CD1c-positive myeloid dendritic cell (primary cell): Measurements from ENCODE around the gene IQCF2.
"Not testable (repeated sequence)": the region's sequence is repeated elsewhere in the genome, so short reads cannot be mapped to it uniquely, and the experiment has no call there.

ENCODE experiments used
- DNase-seq: peaks from one replicate; pipeline ENCODE4 v3.0.0-alpha.2; 2016; ENCODE audit errors: extremely low spot score

The IQCF2 gene

GRCh38 chr3:51860703-51861665, at the start of gene IQCF2:
Gene IQCF2, plus strand, starts transcription at chr3:51861615. Its CDS starts 52 bp downstream, at chr3:51861667.
- no peak for DNase-seq

GRCh38 chr3:51813539-51813938, 47.9 kb upstream of the IQCF2 start:
- DNase-seq, result no peak

- DNase-seq, result no peak
These were observed 47.4 kb upstream of the IQCF2 start for GRCh38 chr3:51814034-51814433.

GRCh38 chr3:51815614-51816013, 45.8 kb upstream of the IQCF2 start:
- DNase-seq, result no peak

GRCh38 chr3:51816723-51817122, 44.7 kb upstream of the IQCF2 start:
- DNase-seq, result no peak

- DNase-seq, result no peak
These were observed 44.0 kb upstream of the IQCF2 start for GRCh38 chr3:51817375-51817774.

- DNase-seq, result no peak
These were observed 42.3 kb upstream of the IQCF2 start for GRCh38 chr3:51819151-51819550.

- no peak for DNase-seq
These were observed 41.6 kb upstream of the IQCF2 start for GRCh38 chr3:51819709-51820406.

- DNase-seq, result no peak
These were observed 33.1 kb upstream of the IQCF2 start for GRCh38 chr3:51828297-51828696.

- DNase-seq, result no peak
These were observed 31.1 kb upstream of the IQCF2 start for GRCh38 chr3:51830345-51830744.

GRCh38 chr3:51830836-51831385, 30.5 kb upstream of the IQCF2 start:
- DNase-seq, result no peak

GRCh38 chr3:51836606-51837005, 24.8 kb upstream of the IQCF2 start:
- no peak for DNase-seq

GRCh38 chr3:51845129-51845528, 16.3 kb upstream of the IQCF2 start:
- no peak for DNase-seq

- DNase-seq, result not testable (repeated sequence)
These were observed 6.0 kb upstream of the IQCF2 start for GRCh38 chr3:51855411-51855810.

- DNase-seq, result no peak
These were observed 1.5 kb downstream of the IQCF2 start for GRCh38 chr3:51862886-51863285.

- not testable (repeated sequence) for DNase-seq
These were observed 7.5 kb downstream of the IQCF2 start for GRCh38 chr3:51868896-51869295.

- no peak for DNase-seq
These were observed 7.9 kb downstream of the IQCF2 start for GRCh38 chr3:51869304-51869703.

GRCh38 chr3:51873253-51873766, 11.9 kb downstream of the IQCF2 start:
- no peak for DNase-seq

GRCh38 chr3:51873876-51874275, 12.5 kb downstream of the IQCF2 start:
- no peak for DNase-seq

- no peak for DNase-seq
These were observed 13.0 kb downstream of the IQCF2 start for GRCh38 chr3:51874411-51874810.

GRCh38 chr3:51874889-51875288, 13.5 kb downstream of the IQCF2 start:
- DNase-seq, result no peak

GRCh38 chr3:51875501-51875900, 14.1 kb downstream of the IQCF2 start, which contains the start of gene IQCF5:
Gene IQCF5, minus strand, starts transcription at chr3:51875601. Its CDS starts 70 bp downstream, at chr3:51875531.
- DNase-seq, result no peak
